Measurements from ENCODE around the gene CCDC3.
"Not testable (repeated sequence)": the region's sequence is repeated elsewhere in the genome, so short reads cannot be mapped to it uniquely, and the experiment has no call there.

Gene CCDC3

GRCh38 chr10:12999849-13000248 is 1.7 kb downstream of the CCDC3 start:
- DNase-seq = no peak

GRCh38 chr10:12995425-12995861 is 6.1 kb downstream of the CCDC3 start:
- no peak for DNase-seq

- DNase-seq = no peak
These were observed 7.9 kb downstream of the CCDC3 start for GRCh38 chr10:12993595-12993994.

- no peak for DNase-seq
These were observed 16.2 kb downstream of the CCDC3 start for GRCh38 chr10:12985347-12985746.

GRCh38 chr10:12984165-12984747 is 17.3 kb downstream of the CCDC3 start:
- DNase-seq = no peak

- not testable (repeated sequence) for DNase-seq
These were observed 17.9 kb downstream of the CCDC3 start for GRCh38 chr10:12983568-12983967.

- DNase-seq = no peak
These were observed 19.9 kb downstream of the CCDC3 start for GRCh38 chr10:12981570-12981969.

- no peak for DNase-seq
These were observed 20.7 kb downstream of the CCDC3 start for GRCh38 chr10:12980713-12981306.

- no peak for DNase-seq
These were observed 21.3 kb downstream of the CCDC3 start for GRCh38 chr10:12980102-12980661.

- DNase-seq = no peak
These were observed 22.6 kb downstream of the CCDC3 start for GRCh38 chr10:12978891-12979290.

GRCh38 chr10:12975906-12976305 is 25.6 kb downstream of the CCDC3 start:
- DNase-seq = no peak

GRCh38 chr10:12975266-12975665 is 26.2 kb downstream of the CCDC3 start:
- DNase-seq = no peak

- DNase-seq = no peak
These were observed 26.9 kb downstream of the CCDC3 start for GRCh38 chr10:12974491-12975199.

GRCh38 chr10:12974078-12974477 is 27.4 kb downstream of the CCDC3 start:
- DNase-seq = no peak

- DNase-seq = no peak
These were observed 28.3 kb downstream of the CCDC3 start for GRCh38 chr10:12973149-12973718.

GRCh38 chr10:12972146-12972545 is 29.4 kb downstream of the CCDC3 start:
- no peak for DNase-seq

GRCh38 chr10:12971001-12971788 is 30.3 kb downstream of the CCDC3 start:
- DNase-seq = no peak

GRCh38 chr10:12969951-12970350 is 31.6 kb downstream of the CCDC3 start:
- DNase-seq = no peak

GRCh38 chr10:12966067-12966466 is 35.4 kb downstream of the CCDC3 start:
- no peak for DNase-seq

GRCh38 chr10:12965571-12965970 is 35.9 kb downstream of the CCDC3 start:
- DNase-seq = no peak

- DNase-seq = no peak
These were observed 39.0 kb downstream of the CCDC3 start for GRCh38 chr10:12962556-12962955.

GRCh38 chr10:12961416-12962205 is 39.9 kb downstream of the CCDC3 start:
- DNase-seq = no peak

All from CD4-positive, alpha-beta T cell treated with Interleukin-21 for 1 hour (primary cell).